HUES6 (cell line): ENCODE data around the gene DSTN.
"Not testable (repeated sequence)": the region's sequence is repeated elsewhere in the genome, so short reads cannot be mapped to it uniquely, and the experiment has no call there.

Source experiments
- H3K27ac ChIP-seq: 2 replicates; pipeline ENCODE4 v1.7.0; 2013; ENCODE audit warnings: low read depth, mild to moderate bottlenecking, low read length, inconsistent platforms
- H3K27me3 ChIP-seq: 2 replicates; pipeline ENCODE4 v1.6.1; 2013; ENCODE audit warnings: low read length; ENCODE audit not compliant: control insufficient read depth, insufficient read depth
- H3K36me3 ChIP-seq: 2 replicates; pipeline ENCODE4 v1.6.1; 2013; ENCODE audit warnings: low read length; ENCODE audit not compliant: control insufficient read depth, insufficient read depth
- H3K4me1 ChIP-seq: 2 replicates; pipeline ENCODE4 v1.6.1; 2013; ENCODE audit warnings: low read length; ENCODE audit not compliant: control insufficient read depth, insufficient read depth
- H3K4me3 ChIP-seq: 2 replicates; pipeline ENCODE4 v1.5.1; 2013; ENCODE audit warnings: low read depth, low read length
- H3K9ac ChIP-seq: one replicate; pipeline ENCODE4 v1.6.1; 2013; ENCODE audit warnings: mild to moderate bottlenecking, low read length
- H3K9me3 ChIP-seq: 2 replicates; pipeline ENCODE4 v1.6.1; 2013; ENCODE audit warnings: low read depth, low read length; ENCODE audit not compliant: control insufficient read depth, insufficient read depth

Gene DSTN

GRCh38 chr20:17655286-17655651 lies 85.4 kb downstream of the DSTN start:
- Histone ChIP-seq H3K27me3 (no peaks in the 10 kb centered on the region), H3K36me3 (peaks cover 55% of the 10 kb centered on the region), H3K9me3 (peaks cover 13% of the 10 kb centered on the region; the same call in 1 of the 2 replicates), H3K9ac (peak overlapping the region; percentile 57), H3K27ac (peak overlapping the region; percentile 83), H3K4me3 (no peak overlapping the region; the same call in 1 of the 2 replicates), H3K4me1 (peaks cover 41% of the 10 kb centered on the region)

- Histone ChIP-seq H3K4me1 (peaks cover 41% of the 10 kb centered on the region), H3K9me3 (peaks cover 13% of the 10 kb centered on the region; the same call in 1 of the 2 replicates), H3K27me3 (no peaks in the 10 kb centered on the region), H3K4me3 (no peak overlapping the region), H3K9ac (peak overlapping the region; percentile 54), H3K27ac (peak overlapping the region; percentile 83), H3K36me3 (peaks cover 54% of the 10 kb centered on the region)
Observed at GRCh38 chr20:17655865-17656479, 86.1 kb downstream of the DSTN start.

- Histone ChIP-seq H3K27ac (peak overlapping the region; percentile 83; the same call in 1 of the 2 replicates), H3K27me3 (no peaks in the 10 kb centered on the region), H3K4me3 (no peak overlapping the region), H3K9me3 (peaks cover 13% of the 10 kb centered on the region; the same call in 1 of the 2 replicates), H3K4me1 (peaks cover 33% of the 10 kb centered on the region), H3K9ac (no peak overlapping the region), H3K36me3 (peaks cover 53% of the 10 kb centered on the region)
Observed at GRCh38 chr20:17657079-17657825, 87.4 kb downstream of the DSTN start.

- H3K27ac ChIP-seq, result no peak overlapping the region
- peaks cover 39% of the 10 kb centered on the region for H3K4me1 ChIP-seq
- H3K4me3 ChIP-seq, result no peak overlapping the region
- no peaks in the 10 kb centered on the region for H3K27me3 ChIP-seq
- no peak overlapping the region for H3K9ac ChIP-seq
- peaks cover 13% of the 10 kb centered on the region; the same call in 1 of the 2 replicates for H3K9me3 ChIP-seq
- H3K36me3 ChIP-seq, result peaks cover 55% of the 10 kb centered on the region
Observed at GRCh38 chr20:17657898-17658647, 88.2 kb downstream of the DSTN start.

GRCh38 chr20:17658648-17658993 lies 88.7 kb downstream of the DSTN start:
- Histone ChIP-seq H3K9me3 (peaks cover 13% of the 10 kb centered on the region; the same call in 1 of the 2 replicates), H3K9ac (no peak overlapping the region), H3K4me1 (peaks cover 45% of the 10 kb centered on the region), H3K27me3 (no peaks in the 10 kb centered on the region), H3K4me3 (no peak overlapping the region), H3K27ac (no peak overlapping the region), H3K36me3 (peaks cover 55% of the 10 kb centered on the region)

- peaks cover 51% of the 10 kb centered on the region for H3K4me1 ChIP-seq
- H3K27me3 ChIP-seq, result not testable (repeated sequence)
Observed at GRCh38 chr20:17659344-17659743, 89.5 kb downstream of the DSTN start.

More at GRCh38 chr20:17659344-17659743, 89.5 kb downstream of the DSTN start:
- not testable (repeated sequence) for H3K9ac ChIP-seq, H3K4me3 ChIP-seq, H3K27ac ChIP-seq
- H3K9me3 ChIP-seq, result peaks cover 13% of the 10 kb centered on the region; the same call in 1 of the 2 replicates
- H3K36me3 ChIP-seq, result peaks cover 48% of the 10 kb centered on the region
